ENCODE measurements around the gene ATP5F1C.

- TF ChIP-seq POLR2A (IDR thresholded peaks at IDR 0.05; ENCODE audit: low read length) (no peak), GATA1 (IDR thresholded peaks at IDR 0.05; ENCODE audit: low read depth, low read length) (no peak)
Measured at GRCh38 chr10:7802606-7803005, 14.6 kb downstream of the ATP5F1C start.

Data from erythroblast (primary cell).